ENCODE data around the gene HECA. TPM values are rescaled to one million over a fixed set of nuclear protein-coding genes. Genes with fewer than 3 reads are reported as not detected.

HECA gene
- polyA plus RNA-seq, 3 donors: 2.1 to 28.7 (median 3.3) TPM

DNA sequence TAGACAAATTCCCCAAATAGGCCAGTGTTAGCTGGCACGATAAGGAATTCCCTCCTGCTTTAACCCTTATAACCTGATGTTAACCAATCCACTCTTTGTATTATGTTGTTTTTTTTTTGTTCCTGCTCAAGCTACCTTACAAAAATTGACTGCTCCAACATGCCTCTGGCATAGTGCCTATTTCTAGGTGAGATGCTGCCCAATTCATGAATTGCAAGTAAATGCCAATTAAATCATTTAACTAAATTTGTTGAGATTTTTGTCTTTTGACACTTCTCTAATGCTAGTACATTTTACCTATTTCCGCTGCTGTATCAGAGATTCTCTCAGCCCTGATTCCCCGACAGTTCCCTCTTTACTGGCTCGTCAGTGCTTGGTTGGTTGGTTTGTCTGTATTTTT is 66.5 kb downstream of the HECA start:
- DNase-seq: no peak
- peaks cover 14 to 19% of the 10 kb centered on the region in 2 donors for H3K9me3 ChIP-seq (replicated peaks in 1 of 2; ENCODE audit: control insufficient read depth in 1 of 2, insufficient read depth in 1 of 2, low read length in 2 of 2)
- H2AFZ ChIP-seq (ENCODE audit: insufficient read depth, low read depth, low read length, poor library complexity, severe bottlenecking): no peak overlapping the region
- Mint-ChIP-seq H3K27ac (no peak overlapping the region), H3K4me1 (no peaks in the 10 kb centered on the region), H3K9me3 (peaks cover 10 to 29% (median 21%) of the 10 kb centered on the region in 7 donors), H3K36me3 (no peaks in the 10 kb centered on the region), H3K4me3 (no peak overlapping the region), H3K27me3 (ENCODE audit: low read depth in 3 of 3) (no peaks in the 10 kb centered on the region)
- H3K4me2 ChIP-seq (replicated peaks; ENCODE audit: extremely low read depth, low read length, poor library complexity, severe bottlenecking): no peak overlapping the region
- intact Hi-C loops (cut with micrococcal nuclease): no loop called here
- no peaks in the 10 kb centered on the region for H3K36me3 ChIP-seq (replicated peaks in 1 of 2; ENCODE audit: control insufficient read depth in 1 of 2, insufficient read depth in 2 of 2, low read length in 2 of 2)
- no peak overlapping the region for H3K27ac ChIP-seq (ENCODE audit: low read depth in 1 of 2, low read length in 2 of 2)
- WGBS (ENCODE audit: insufficient coverage): no CpG with 5 or more reads among the region's 4 CpGs
- H3K9ac ChIP-seq (ENCODE audit: insufficient read depth, low read length, poor library complexity, severe bottlenecking): no peak overlapping the region
- H3K27me3 ChIP-seq (ENCODE audit: control insufficient read depth in 2 of 2, insufficient read depth in 2 of 2, low read length in 2 of 2): no peaks in the 10 kb centered on the region
- no peaks in the 10 kb centered on the region for H4K20me1 ChIP-seq (ENCODE audit: insufficient read depth, low read length)
- H3K4me1 ChIP-seq (ENCODE audit: control insufficient read depth in 1 of 2, insufficient read depth in 2 of 2, low read length in 2 of 2): no peaks in the 10 kb centered on the region
- no peaks in the 10 kb centered on the region for H3K79me2 ChIP-seq (ENCODE audit: insufficient read depth, low read length)
- TF ChIP-seq, protein P1, sequence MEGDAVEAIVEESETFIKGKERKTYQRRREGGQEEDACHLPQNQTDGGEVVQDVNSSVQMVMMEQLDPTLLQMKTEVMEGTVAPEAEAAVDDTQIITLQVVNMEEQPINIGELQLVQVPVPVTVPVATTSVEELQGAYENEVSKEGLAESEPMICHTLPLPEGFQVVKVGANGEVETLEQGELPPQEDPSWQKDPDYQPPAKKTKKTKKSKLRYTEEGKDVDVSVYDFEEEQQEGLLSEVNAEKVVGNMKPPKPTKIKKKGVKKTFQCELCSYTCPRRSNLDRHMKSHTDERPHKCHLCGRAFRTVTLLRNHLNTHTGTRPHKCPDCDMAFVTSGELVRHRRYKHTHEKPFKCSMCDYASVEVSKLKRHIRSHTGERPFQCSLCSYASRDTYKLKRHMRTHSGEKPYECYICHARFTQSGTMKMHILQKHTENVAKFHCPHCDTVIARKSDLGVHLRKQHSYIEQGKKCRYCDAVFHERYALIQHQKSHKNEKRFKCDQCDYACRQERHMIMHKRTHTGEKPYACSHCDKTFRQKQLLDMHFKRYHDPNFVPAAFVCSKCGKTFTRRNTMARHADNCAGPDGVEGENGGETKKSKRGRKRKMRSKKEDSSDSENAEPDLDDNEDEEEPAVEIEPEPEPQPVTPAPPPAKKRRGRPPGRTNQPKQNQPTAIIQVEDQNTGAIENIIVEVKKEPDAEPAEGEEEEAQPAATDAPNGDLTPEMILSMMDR (IDR thresholded peaks at IDR 0.05): no peak
- no peak overlapping the region for H3K4me3 ChIP-seq (replicated peaks in 1 of 3; ENCODE audit: low read depth in 2 of 3, low read length in 3 of 3)

DNA sequence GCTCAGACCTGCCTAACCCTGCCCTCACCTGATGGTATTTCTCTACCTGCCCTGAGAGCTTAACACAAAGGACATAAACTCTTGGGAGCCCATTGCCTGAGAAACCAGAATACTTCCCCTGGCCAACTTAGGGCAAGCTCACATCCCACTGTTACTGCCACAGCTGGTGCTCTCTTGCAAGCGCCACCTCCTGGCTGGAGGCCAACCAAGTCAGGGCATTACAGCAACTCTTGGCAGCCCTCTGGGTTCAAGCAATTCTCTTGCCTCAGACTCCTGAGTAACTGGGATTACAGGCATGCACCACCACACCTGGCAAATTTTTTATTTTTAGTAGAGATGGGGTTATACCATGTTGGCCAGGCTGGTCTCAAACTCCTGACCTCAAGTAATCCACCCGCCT is 70.1 kb downstream of the HECA start:
- 100% methylated on average over 1 of the region's 2 CpGs for WGBS (ENCODE audit: insufficient coverage)
- peaks cover 20 to 29% of the 10 kb centered on the region in 2 donors for H3K9me3 ChIP-seq (replicated peaks in 1 of 2; ENCODE audit: control insufficient read depth in 1 of 2, insufficient read depth in 1 of 2, low read length in 2 of 2)
- Mint-ChIP-seq H3K27ac (peak overlapping the region in 1 of 7 donors; percentile 38), H3K9me3 (peaks cover 32 to 50% (median 35%) of the 10 kb centered on the region in 7 donors), H3K4me3 (no peak overlapping the region), H3K36me3 (no peaks in the 10 kb centered on the region), H3K27me3 (ENCODE audit: low read depth in 3 of 3) (no peaks in the 10 kb centered on the region), H3K4me1 (no peaks in the 10 kb centered on the region)
- no peak overlapping the region for H3K4me2 ChIP-seq (replicated peaks; ENCODE audit: extremely low read depth, low read length, poor library complexity, severe bottlenecking)
- H2AFZ ChIP-seq (ENCODE audit: insufficient read depth, low read depth, low read length, poor library complexity, severe bottlenecking): no peak overlapping the region
- no peaks in the 10 kb centered on the region for H3K79me2 ChIP-seq (ENCODE audit: insufficient read depth, low read length)
- no peak for DNase-seq
- TF ChIP-seq, protein P1 (IDR thresholded peaks at IDR 0.05): no peak
- H3K27ac ChIP-seq (ENCODE audit: low read depth in 1 of 2, low read length in 2 of 2): no peak overlapping the region
- no peaks in the 10 kb centered on the region for H3K27me3 ChIP-seq (ENCODE audit: control insufficient read depth in 2 of 2, insufficient read depth in 2 of 2, low read length in 2 of 2)
- H3K4me1 ChIP-seq (ENCODE audit: control insufficient read depth in 1 of 2, insufficient read depth in 2 of 2, low read length in 2 of 2): no peaks in the 10 kb centered on the region
- no peak overlapping the region for H3K4me3 ChIP-seq (replicated peaks in 1 of 3; ENCODE audit: low read depth in 2 of 3, low read length in 3 of 3)
- intact Hi-C loops (cut with micrococcal nuclease): no loop called here
- no peaks in the 10 kb centered on the region for H3K36me3 ChIP-seq (replicated peaks in 1 of 2; ENCODE audit: control insufficient read depth in 1 of 2, insufficient read depth in 2 of 2, low read length in 2 of 2)
- H4K20me1 ChIP-seq (ENCODE audit: insufficient read depth, low read length): no peaks in the 10 kb centered on the region
- H3K9ac ChIP-seq (ENCODE audit: insufficient read depth, low read length, poor library complexity, severe bottlenecking): no peak overlapping the region
